Natural killer cell treated with Interleukin-12 subunit alpha and Interleukin-12 subunit beta and Interleukin-15 and Interleukin-18, amount 100 ng/mL, for 72 hours (primary cell): ENCODE data around the gene RPTOR. TPM values are rescaled to one million over a fixed set of nuclear protein-coding genes. Genes with fewer than 3 reads are reported as not detected.

Experiments
- ATAC-seq, 2 donors: fragments of 150-1000 bp; cut with Tn5 transposase in 1 of 2; sonication (Bioruptor Pico), chemical (Tn5 transposase) in 1 of 2; 2 replicates each; pipeline ENCODE4 v1.10.0; 2021
- DNase-seq: peaks from one replicate; pipeline ENCODE4 v3.0.0; 2022; ENCODE audit warnings: low spot score
- H3K27ac Mint-ChIP-seq, 2 donors: 1 replicate in 1 of 2; 2 replicates in 1 of 2; pipeline ENCODE4 v1.8.0; 2022; ENCODE audit warnings: mixed read lengths in 2 of 2, mild to moderate bottlenecking in 1 of 2, moderate library complexity in 1 of 2
- H3K27me3 Mint-ChIP-seq, 2 donors: 1 replicate in 1 of 2; 2 replicates in 1 of 2; pipeline ENCODE4 v1.8.0; 2022; ENCODE audit warnings: mixed read lengths in 2 of 2
- H3K36me3 Mint-ChIP-seq: one replicate; pipeline ENCODE4 v1.8.0; 2022; ENCODE audit warnings: mixed read lengths
- H3K4me1 Mint-ChIP-seq, 2 donors: 1 replicate in 1 of 2; 2 replicates in 1 of 2; pipeline ENCODE4 v1.8.0; 2022; ENCODE audit warnings: low read depth in 2 of 2, mixed read lengths in 2 of 2, mild to moderate bottlenecking in 1 of 2
- H3K4me3 Mint-ChIP-seq: one replicate; pipeline ENCODE4 v1.8.0; 2022; ENCODE audit warnings: mixed read lengths
- H3K9me3 Mint-ChIP-seq: 2 replicates; pipeline ENCODE4 v1.8.0; 2022; ENCODE audit warnings: mixed read lengths
- total RNA-seq, 2 donors: library from RNA; stranded (reverse); gene quantifications; one replicate each; pipeline ENCODE4 v1.2.3, GENCODE V29; 2022

The RPTOR gene
- total RNA-seq, 2 donors from 2014 or later, result 44.1 to 92.4 TPM

- no peak overlapping the region for H3K4me3 Mint-ChIP-seq
Observed at GRCh38 chr17:80677214-80677756, 132.6 kb downstream of the RPTOR start.

GRCh38 chr17:80679816-80680215 is 135.2 kb downstream of the RPTOR start:
- peak overlapping the region; percentile 78 to 79 for H3K27ac Mint-ChIP-seq
- peaks cover 36 to 42% of the 10 kb centered on the region in 2 donors for H3K4me1 Mint-ChIP-seq

More at GRCh38 chr17:80677214-80677756, 132.6 kb downstream of the RPTOR start:
- Mint-ChIP-seq H3K9me3 (no peaks in the 10 kb centered on the region), H3K27me3 (no peaks in the 10 kb centered on the region), H3K4me1 (peaks cover 42 to 52% of the 10 kb centered on the region in 2 donors), H3K27ac (peak overlapping the region; percentile 68 to 79), H3K36me3 (no peaks in the 10 kb centered on the region)
- DNase-seq (no peak), ATAC-seq (no peak)

GRCh38 chr17:80681215-80681614 is 136.6 kb downstream of the RPTOR start:
- H3K36me3 Mint-ChIP-seq, result no peaks in the 10 kb centered on the region
- H3K27me3 Mint-ChIP-seq, result no peaks in the 10 kb centered on the region
- ATAC-seq (no peak), DNase-seq (no peak)
- H3K4me1 Mint-ChIP-seq, result peaks cover 30 to 34% of the 10 kb centered on the region in 2 donors
- no peak overlapping the region for H3K27ac Mint-ChIP-seq
- no peaks in the 10 kb centered on the region for H3K9me3 Mint-ChIP-seq
- H3K4me3 Mint-ChIP-seq, result no peak overlapping the region

More at GRCh38 chr17:80679816-80680215, 135.2 kb downstream of the RPTOR start:
- DNase-seq (no peak), ATAC-seq (no peak)
- Mint-ChIP-seq H3K9me3 (no peaks in the 10 kb centered on the region), H3K27me3 (no peaks in the 10 kb centered on the region), H3K36me3 (no peaks in the 10 kb centered on the region), H3K4me3 (peak overlapping the region; percentile 65)

- Mint-ChIP-seq H3K4me1 (peaks cover 34 to 36% of the 10 kb centered on the region in 2 donors), H3K4me3 (no peak overlapping the region)
Observed at GRCh38 chr17:80682372-80682771, 137.7 kb downstream of the RPTOR start.

GRCh38 chr17:80683625-80684104 is 139.0 kb downstream of the RPTOR start:
- ATAC-seq (no peak), DNase-seq (no peak)
- Mint-ChIP-seq H3K27ac (no peak overlapping the region), H3K4me3 (no peak overlapping the region), H3K9me3 (no peaks in the 10 kb centered on the region), H3K27me3 (no peaks in the 10 kb centered on the region), H3K4me1 (peaks cover 23 to 26% of the 10 kb centered on the region in 2 donors), H3K36me3 (no peaks in the 10 kb centered on the region)

More at GRCh38 chr17:80682372-80682771, 137.7 kb downstream of the RPTOR start:
- no peak for DNase-seq
- Mint-ChIP-seq H3K9me3 (no peaks in the 10 kb centered on the region), H3K27me3 (no peaks in the 10 kb centered on the region), H3K27ac (no peak overlapping the region), H3K36me3 (no peaks in the 10 kb centered on the region)
- ATAC-seq, result no peak

GRCh38 chr17:80687839-80688238 is 143.2 kb downstream of the RPTOR start:
- Mint-ChIP-seq H3K9me3 (no peaks in the 10 kb centered on the region), H3K27ac (no peak overlapping the region)
- no peak for ATAC-seq

GRCh38 chr17:80689129-80689619 is 144.5 kb downstream of the RPTOR start:
- ATAC-seq, result no peak
- Mint-ChIP-seq H3K36me3 (no peaks in the 10 kb centered on the region), H3K4me3 (no peak overlapping the region), H3K27ac (no peak overlapping the region), H3K27me3 (no peaks in the 10 kb centered on the region), H3K4me1 (peaks cover 6 to 12% of the 10 kb centered on the region in 2 donors), H3K9me3 (no peaks in the 10 kb centered on the region)
- DNase-seq, result no peak

More at GRCh38 chr17:80687839-80688238, 143.2 kb downstream of the RPTOR start:
- Mint-ChIP-seq H3K4me3 (no peak overlapping the region), H3K27me3 (no peaks in the 10 kb centered on the region), H3K36me3 (no peaks in the 10 kb centered on the region), H3K4me1 (peaks cover 6 to 17% of the 10 kb centered on the region in 2 donors)
- DNase-seq, result no peak

- H3K27ac Mint-ChIP-seq, result no peak overlapping the region
- H3K9me3 Mint-ChIP-seq, result no peaks in the 10 kb centered on the region
- H3K27me3 Mint-ChIP-seq, result no peaks in the 10 kb centered on the region
- H3K36me3 Mint-ChIP-seq, result no peaks in the 10 kb centered on the region
- ATAC-seq (no peak), DNase-seq (no peak)
- peaks cover 7 to 19% of the 10 kb centered on the region in 2 donors for H3K4me1 Mint-ChIP-seq
- H3K4me3 Mint-ChIP-seq, result no peak overlapping the region
Observed at GRCh38 chr17:80691784-80692183, 147.1 kb downstream of the RPTOR start.

GRCh38 chr17:80692931-80693467 is 148.4 kb downstream of the RPTOR start:
- no peaks in the 10 kb centered on the region for H3K36me3 Mint-ChIP-seq
- H3K27me3 Mint-ChIP-seq, result no peaks in the 10 kb centered on the region
- no peak overlapping the region for H3K4me3 Mint-ChIP-seq
- H3K27ac Mint-ChIP-seq, result no peak overlapping the region
- no peaks in the 10 kb centered on the region for H3K9me3 Mint-ChIP-seq
- DNase-seq, result no peak
- H3K4me1 Mint-ChIP-seq, result peaks cover 5 to 25% of the 10 kb centered on the region in 2 donors
- no peak for ATAC-seq

- H3K4me3 Mint-ChIP-seq, result no peak overlapping the region
- no peaks in the 10 kb centered on the region for H3K36me3 Mint-ChIP-seq
- H3K9me3 Mint-ChIP-seq, result no peaks in the 10 kb centered on the region
- H3K27ac Mint-ChIP-seq, result no peak overlapping the region
- ATAC-seq (no peak), DNase-seq (no peak)
- peaks cover 5 to 25% of the 10 kb centered on the region in 2 donors for H3K4me1 Mint-ChIP-seq
- H3K27me3 Mint-ChIP-seq, result no peaks in the 10 kb centered on the region
Observed at GRCh38 chr17:80693511-80693910, 148.9 kb downstream of the RPTOR start.

- Mint-ChIP-seq H3K27ac (no peak overlapping the region), H3K36me3 (no peaks in the 10 kb centered on the region), H3K9me3 (no peaks in the 10 kb centered on the region), H3K4me3 (no peak overlapping the region), H3K27me3 (no peaks in the 10 kb centered on the region), H3K4me1 (peaks cover 5 to 25% of the 10 kb centered on the region in 2 donors)
- DNase-seq, result no peak
- no peak for ATAC-seq
Observed at GRCh38 chr17:80694085-80694991, 149.7 kb downstream of the RPTOR start.

- peaks cover 12 to 30% of the 10 kb centered on the region in 2 donors for H3K4me1 Mint-ChIP-seq
- peaks cover 5% of the 10 kb centered on the region for H3K9me3 Mint-ChIP-seq
- ATAC-seq, result no peak
- H3K27me3 Mint-ChIP-seq, result no peaks in the 10 kb centered on the region
- peak overlapping the region in 1 of 2 donors; percentile 16 for H3K27ac Mint-ChIP-seq
- no peak overlapping the region for H3K4me3 Mint-ChIP-seq
- DNase-seq, result no peak
- peaks cover 5% of the 10 kb centered on the region for H3K36me3 Mint-ChIP-seq
Observed at GRCh38 chr17:80694992-80695912, 150.6 kb downstream of the RPTOR start.

GRCh38 chr17:80695979-80696378 is 151.3 kb downstream of the RPTOR start:
- ATAC-seq (no peak), DNase-seq (no peak)
- no peaks in the 10 kb centered on the region for H3K27me3 Mint-ChIP-seq
- H3K4me1 Mint-ChIP-seq, result peaks cover 13 to 32% of the 10 kb centered on the region in 2 donors
- peak overlapping the region in 1 of 2 donors; percentile 16 for H3K27ac Mint-ChIP-seq
- H3K4me3 Mint-ChIP-seq, result no peak overlapping the region
- peaks cover 5% of the 10 kb centered on the region for H3K36me3 Mint-ChIP-seq
- peaks cover 10% of the 10 kb centered on the region for H3K9me3 Mint-ChIP-seq
